ENCODE data around the gene UNC45B. TPM values are rescaled to one million over a fixed set of nuclear protein-coding genes. Genes with fewer than 3 reads are reported as not detected.

UNC45B gene
- total RNA-seq, 2 donors from 2014 or later: not detected

GRCh38 chr17:35161281-35161761 lies 13.7 kb downstream of the UNC45B start:
- H3K27ac ChIP-seq: no peak overlapping the region
- H3K27me3 ChIP-seq: no peaks in the 10 kb centered on the region
- no peak for TF ChIP-seq CTCF (IDR thresholded peaks at IDR 0.05)
- H3K4me3 ChIP-seq: no peak overlapping the region
- no peaks in the 10 kb centered on the region for H3K9me3 ChIP-seq
- no peaks in the 10 kb centered on the region for H3K4me1 ChIP-seq
- intact Hi-C loops (cut with DNase I): no loop called here
- no peak overlapping the region for H3K9ac ChIP-seq (ENCODE audit: low read depth in 2 of 2, low read length in 2 of 2)
- H3K36me3 ChIP-seq: no peaks in the 10 kb centered on the region
- DNase-seq: no peak

DNA sequence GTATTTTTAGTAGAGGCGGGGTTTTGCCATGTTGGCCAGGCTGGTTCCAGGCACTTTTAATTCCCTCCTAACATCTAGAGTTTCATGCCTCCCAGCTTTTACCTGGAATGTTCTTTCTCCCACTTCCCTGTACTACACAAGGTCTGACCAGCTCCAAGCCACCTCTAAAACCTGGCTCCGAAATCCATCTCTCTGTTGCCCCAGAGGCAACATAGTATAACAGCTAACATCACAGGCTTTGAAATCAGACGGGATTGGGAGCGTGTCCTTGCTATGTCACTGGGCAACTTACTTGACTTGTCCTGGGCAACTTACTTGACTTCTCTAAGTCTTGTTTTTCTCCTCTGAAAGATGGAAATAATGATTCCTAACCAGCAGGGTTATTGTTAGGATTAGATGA lies 15.1 kb downstream of the UNC45B start:
- H3K9me3 ChIP-seq: no peaks in the 10 kb centered on the region
- no peak for TF ChIP-seq CTCF (IDR thresholded peaks at IDR 0.05)
- no peak overlapping the region for H3K4me3 ChIP-seq
- no peaks in the 10 kb centered on the region for H3K4me1 ChIP-seq
- no peak overlapping the region for H3K27ac ChIP-seq
- H3K27me3 ChIP-seq: no peaks in the 10 kb centered on the region
- intact Hi-C loops (cut with DNase I): no loop called here
- H3K9ac ChIP-seq (ENCODE audit: low read depth in 2 of 2, low read length in 2 of 2): no peak overlapping the region
- no peak for DNase-seq
- no peaks in the 10 kb centered on the region for H3K36me3 ChIP-seq

- H3K27ac ChIP-seq: no peak overlapping the region
- no peaks in the 10 kb centered on the region for H3K9me3 ChIP-seq
- no peaks in the 10 kb centered on the region for H3K4me1 ChIP-seq
- no peak for DNase-seq
- intact Hi-C loops (cut with DNase I): no loop called here
- H3K27me3 ChIP-seq: no peaks in the 10 kb centered on the region
- no peak overlapping the region for H3K4me3 ChIP-seq
- TF ChIP-seq CTCF (IDR thresholded peaks at IDR 0.05): no peak
- H3K9ac ChIP-seq (ENCODE audit: low read depth in 2 of 2, low read length in 2 of 2): no peak overlapping the region
- H3K36me3 ChIP-seq: no peaks in the 10 kb centered on the region
Measured at GRCh38 chr17:35163886-35164285, 16.3 kb downstream of the UNC45B start.

- H3K4me3 ChIP-seq: no peak overlapping the region
- DNase-seq: no peak
- no peaks in the 10 kb centered on the region for H3K9me3 ChIP-seq
- no peak overlapping the region for H3K9ac ChIP-seq (ENCODE audit: low read depth in 2 of 2, low read length in 2 of 2)
- no peak overlapping the region for H3K27ac ChIP-seq
- H3K36me3 ChIP-seq: no peaks in the 10 kb centered on the region
- H3K27me3 ChIP-seq: no peaks in the 10 kb centered on the region
- no peaks in the 10 kb centered on the region for H3K4me1 ChIP-seq
- intact Hi-C loops (cut with DNase I): no loop called here
- no peak for TF ChIP-seq CTCF (IDR thresholded peaks at IDR 0.05)
Measured at GRCh38 chr17:35164716-35165115, 17.1 kb downstream of the UNC45B start.

GRCh38 chr17:35166526-35166925 lies 18.9 kb downstream of the UNC45B start:
- DNase-seq: no peak
- Histone ChIP-seq H3K27me3 (no peaks in the 10 kb centered on the region), H3K27ac (no peak overlapping the region), H3K9me3 (no peaks in the 10 kb centered on the region), H3K36me3 (no peaks in the 10 kb centered on the region), H3K4me1 (no peaks in the 10 kb centered on the region), H3K9ac (ENCODE audit: low read depth in 2 of 2, low read length in 2 of 2) (no peak overlapping the region), H3K4me3 (no peak overlapping the region)
- intact Hi-C loops (cut with DNase I): no loop called here
- no peak for TF ChIP-seq CTCF (IDR thresholded peaks at IDR 0.05)

- no peaks in the 10 kb centered on the region for H3K9me3 ChIP-seq
- intact Hi-C loops (cut with DNase I): no loop called here
- H3K27ac ChIP-seq: no peak overlapping the region
- no peaks in the 10 kb centered on the region for H3K4me1 ChIP-seq
- TF ChIP-seq CTCF (IDR thresholded peaks at IDR 0.05): no peak
- H3K27me3 ChIP-seq: no peaks in the 10 kb centered on the region
- H3K9ac ChIP-seq (ENCODE audit: low read depth in 2 of 2, low read length in 2 of 2): no peak overlapping the region
- no peaks in the 10 kb centered on the region for H3K36me3 ChIP-seq
- no peak for DNase-seq
- H3K4me3 ChIP-seq: no peak overlapping the region
Measured at GRCh38 chr17:35167046-35167445, 19.4 kb downstream of the UNC45B start.

Data from colonic mucosa (tissue), 4 donors.